HEK293 (cell line): ENCODE results near the gene ARHGEF40.

ENCODE experiments used
- CTCF ChIA-PET: fragments of 350-600 bp; formaldehyde crosslinking; extraction: SDS; loops from one replicate; lab custom pipeline; 2021; ENCODE audit warnings: antibody characterized with exemption; lab: Yijun Ruan, JAX
- POLR2A ChIA-PET: fragments of 300-600 bp; formaldehyde crosslinking; extraction: SDS; loops from one replicate; lab custom pipeline; 2020; ENCODE audit warnings: antibody characterized with exemption, inconsistent platforms; lab: Yijun Ruan, JAX
- H3K27ac ChIP-seq: fragments of 200-500 bp; sonication (Bioruptor generic); 2 replicates; pipeline ENCODE4 v1.5.1; 2014; ENCODE audit warnings: low read depth, low read length, control low read depth, inconsistent platforms; ENCODE audit errors: extremely low read depth
- H3K36me3 ChIP-seq, 2 experiments: fragments of 200-500 bp in 1 of 2; sonication (Bioruptor generic) in 1 of 2; 1 replicate in 1 of 2; 2 replicates in 1 of 2; pipeline ENCODE4 v1.5.1; 2014 to 2017; ENCODE audit warnings: inconsistent platforms in 2 of 2, low read length in 2 of 2; ENCODE audit not compliant: control insufficient read depth in 2 of 2, insufficient read depth in 1 of 2
- H3K4me1 ChIP-seq: fragments of 200-500 bp; sonication (Bioruptor generic); 2 replicates; pipeline ENCODE4 v1.5.1; 2014; ENCODE audit warnings: mild to moderate bottlenecking, low read length, inconsistent platforms; ENCODE audit not compliant: control insufficient read depth, insufficient read depth
- H3K4me3 ChIP-seq: 2 replicates; pipeline ENCODE4 v1.5.1; 2011; ENCODE audit warnings: low read depth, mild to moderate bottlenecking, control low read depth, low read length, moderate library complexity
- H3K9me3 ChIP-seq: fragments of 200-500 bp; sonication (Bioruptor generic); 2 replicates; pipeline ENCODE4 v1.5.1; 2014; ENCODE audit warnings: low read depth, low read length, inconsistent platforms; ENCODE audit not compliant: control insufficient read depth, insufficient read depth
- OVOL3 ChIP-seq: fragments of 450-650 bp; formaldehyde crosslinking; IDR thresholded peaks from 2 replicates; pipeline ENCODE4 v1.5.1; 2016; ENCODE audit warnings: missing biosample characterization, missing genetic modification characterization
- REPIN1 ChIP-seq: fragments of 450-650 bp; formaldehyde crosslinking; IDR thresholded peaks from 2 replicates; pipeline ENCODE4 v1.5.1; 2017; ENCODE audit warnings: missing biosample characterization, missing genetic modification characterization, low read depth
- TCF7L2 ChIP-seq: IDR thresholded peaks from 2 replicates; pipeline ENCODE4 v1.6.1; 2011; ENCODE audit warnings: low read depth, mild to moderate bottlenecking, inconsistent platforms, low read length, moderate library complexity, borderline replicate concordance
- YY1 ChIP-seq: fragments of 450-650 bp; formaldehyde crosslinking; IDR thresholded peaks from 2 replicates; pipeline ENCODE4 v1.5.1; 2018; ENCODE audit warnings: missing biosample characterization, missing genetic modification characterization
- ZNF155 ChIP-seq: fragments of 450-650 bp; formaldehyde crosslinking; IDR thresholded peaks from 2 replicates; pipeline ENCODE4 v1.5.1; 2016; ENCODE audit warnings: missing biosample characterization, missing genetic modification characterization
- ZNF169 ChIP-seq: fragments of 450-650 bp; formaldehyde crosslinking; IDR thresholded peaks from 2 replicates; pipeline ENCODE4 v1.5.1; 2016; ENCODE audit warnings: missing biosample characterization, missing genetic modification characterization
- ZNF202 ChIP-seq: fragments of 450-650 bp; formaldehyde crosslinking; IDR thresholded peaks from 2 replicates; pipeline ENCODE4 v1.5.1; 2016; ENCODE audit warnings: missing biosample characterization, missing genetic modification characterization, borderline replicate concordance
- ZNF239 ChIP-seq: fragments of 450-650 bp; formaldehyde crosslinking; IDR thresholded peaks from 2 replicates; pipeline ENCODE4 v1.5.1; 2016; ENCODE audit warnings: missing biosample characterization, missing genetic modification characterization
- ZNF585B ChIP-seq: fragments of 450-650 bp; formaldehyde crosslinking; IDR thresholded peaks from 2 replicates; pipeline ENCODE4 v1.5.1; 2016; ENCODE audit warnings: missing biosample characterization, missing genetic modification characterization
- ZNF624 ChIP-seq: fragments of 450-650 bp; formaldehyde crosslinking; IDR thresholded peaks from 2 replicates; pipeline ENCODE4 v1.5.1; 2017; ENCODE audit warnings: missing biosample characterization, missing genetic modification characterization
- ZNF654 ChIP-seq: fragments of 450-650 bp; formaldehyde crosslinking; IDR thresholded peaks from 2 replicates; pipeline ENCODE4 v1.5.1; 2016; ENCODE audit warnings: low read depth, missing biosample characterization, missing genetic modification characterization
- ZNF76 ChIP-seq: fragments of 450-650 bp; formaldehyde crosslinking; IDR thresholded peaks from 2 replicates; pipeline ENCODE4; 2016; ENCODE audit warnings: low read depth, missing biosample characterization, missing genetic modification characterization, borderline replicate concordance
- TF ChIP-seq, protein P1 (sequence below): fragments of 450-650 bp; formaldehyde crosslinking; IDR thresholded peaks from 2 replicates; pipeline ENCODE4 v1.5.1; 2016; ENCODE audit warnings: missing biosample characterization, missing genetic modification characterization
- TF ChIP-seq, protein P2 (sequence below): fragments of 450-650 bp; formaldehyde crosslinking; IDR thresholded peaks from 2 replicates; pipeline ENCODE4 v1.5.1; 2016; ENCODE audit warnings: missing biosample characterization, missing genetic modification characterization
- TF ChIP-seq, protein P3 (sequence below): fragments of 450-650 bp; formaldehyde crosslinking; IDR thresholded peaks from 2 replicates; pipeline ENCODE4 v1.5.1; 2017; ENCODE audit warnings: missing biosample characterization, missing genetic modification characterization
- TF ChIP-seq, protein P4 (sequence below): fragments of 450-650 bp; formaldehyde crosslinking; IDR thresholded peaks from 2 replicates; pipeline ENCODE4 v1.5.1; 2016; ENCODE audit warnings: missing biosample characterization, missing genetic modification characterization
- TF ChIP-seq, protein P5 (sequence below): fragments of 450-650 bp; formaldehyde crosslinking; IDR thresholded peaks from 2 replicates; pipeline ENCODE4 v1.5.1; 2016; ENCODE audit warnings: missing biosample characterization, missing genetic modification characterization

Gene ARHGEF40

DNA sequence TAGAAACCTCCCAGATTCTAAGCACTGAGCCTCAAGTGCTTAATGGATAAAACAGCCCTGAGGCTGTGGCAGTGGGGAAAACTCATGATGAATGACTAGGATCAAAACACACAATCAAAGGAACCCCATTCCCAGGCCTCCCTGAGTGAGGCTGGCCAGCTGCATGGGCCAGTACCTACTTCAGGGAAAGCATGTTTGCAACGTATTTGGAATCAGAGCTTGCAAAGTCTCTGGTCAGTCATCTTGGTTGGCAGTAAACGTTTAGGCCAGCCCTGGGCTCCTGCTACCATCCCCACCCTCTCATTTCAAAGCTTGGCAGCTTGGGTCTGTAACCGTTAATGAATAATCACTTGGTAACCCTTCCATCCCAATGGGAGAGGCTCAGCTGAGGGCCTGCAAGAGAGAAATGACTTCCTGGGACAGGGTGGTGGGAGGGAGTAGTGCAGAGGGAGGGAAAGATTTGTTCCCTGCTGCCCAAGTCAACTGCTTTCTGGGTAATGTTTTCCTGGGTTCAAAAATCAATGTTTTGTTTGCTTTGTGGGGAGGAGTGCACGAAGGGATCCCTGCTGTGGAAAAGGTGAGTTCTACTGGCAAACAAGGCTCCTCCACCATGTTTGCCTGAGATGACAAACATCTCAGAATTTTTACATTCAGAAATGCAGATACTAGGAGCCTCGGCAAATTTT lies 14.5 kb upstream of the ARHGEF40 start:
- ChIA-PET POLR2A (no interaction called here), CTCF (interaction anchor here (1.4 to 1.9 kb wide), 4 partner anchors 12 to 41 kb away, joined by 4 to 12 read pairs (median 8); no protein-coding TSS in a partner anchor)
- no peak for TF ChIP-seq ZNF169 (tag by site-specific recombination)
- no peak for TF ChIP-seq OVOL3 (tag by site-specific recombination)
- TF ChIP-seq REPIN1 (tag by site-specific recombination) = no peak
- no peak for TF ChIP-seq ZNF585B
- TF ChIP-seq, protein P1, sequence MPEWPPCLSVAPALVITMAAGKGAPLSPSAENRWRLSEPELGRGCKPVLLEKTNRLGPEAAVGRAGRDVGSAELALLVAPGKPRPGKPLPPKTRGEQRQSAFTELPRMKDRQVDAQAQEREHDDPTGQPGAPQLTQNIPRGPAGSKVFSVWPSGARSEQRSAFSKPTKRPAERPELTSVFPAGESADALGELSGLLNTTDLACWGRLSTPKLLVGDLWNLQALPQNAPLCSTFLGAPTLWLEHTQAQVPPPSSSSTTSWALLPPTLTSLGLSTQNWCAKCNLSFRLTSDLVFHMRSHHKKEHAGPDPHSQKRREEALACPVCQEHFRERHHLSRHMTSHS (tag by site-specific recombination) = no peak
- TF ChIP-seq, protein P2, sequence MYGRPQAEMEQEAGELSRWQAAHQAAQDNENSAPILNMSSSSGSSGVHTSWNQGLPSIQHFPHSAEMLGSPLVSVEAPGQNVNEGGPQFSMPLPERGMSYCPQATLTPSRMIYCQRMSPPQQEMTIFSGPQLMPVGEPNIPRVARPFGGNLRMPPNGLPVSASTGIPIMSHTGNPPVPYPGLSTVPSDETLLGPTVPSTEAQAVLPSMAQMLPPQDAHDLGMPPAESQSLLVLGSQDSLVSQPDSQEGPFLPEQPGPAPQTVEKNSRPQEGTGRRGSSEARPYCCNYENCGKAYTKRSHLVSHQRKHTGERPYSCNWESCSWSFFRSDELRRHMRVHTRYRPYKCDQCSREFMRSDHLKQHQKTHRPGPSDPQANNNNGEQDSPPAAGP (tag by site-specific recombination) = no peak
- TF ChIP-seq ZNF155 (tag by site-specific recombination) = no peak
- TF ChIP-seq, protein P3, sequence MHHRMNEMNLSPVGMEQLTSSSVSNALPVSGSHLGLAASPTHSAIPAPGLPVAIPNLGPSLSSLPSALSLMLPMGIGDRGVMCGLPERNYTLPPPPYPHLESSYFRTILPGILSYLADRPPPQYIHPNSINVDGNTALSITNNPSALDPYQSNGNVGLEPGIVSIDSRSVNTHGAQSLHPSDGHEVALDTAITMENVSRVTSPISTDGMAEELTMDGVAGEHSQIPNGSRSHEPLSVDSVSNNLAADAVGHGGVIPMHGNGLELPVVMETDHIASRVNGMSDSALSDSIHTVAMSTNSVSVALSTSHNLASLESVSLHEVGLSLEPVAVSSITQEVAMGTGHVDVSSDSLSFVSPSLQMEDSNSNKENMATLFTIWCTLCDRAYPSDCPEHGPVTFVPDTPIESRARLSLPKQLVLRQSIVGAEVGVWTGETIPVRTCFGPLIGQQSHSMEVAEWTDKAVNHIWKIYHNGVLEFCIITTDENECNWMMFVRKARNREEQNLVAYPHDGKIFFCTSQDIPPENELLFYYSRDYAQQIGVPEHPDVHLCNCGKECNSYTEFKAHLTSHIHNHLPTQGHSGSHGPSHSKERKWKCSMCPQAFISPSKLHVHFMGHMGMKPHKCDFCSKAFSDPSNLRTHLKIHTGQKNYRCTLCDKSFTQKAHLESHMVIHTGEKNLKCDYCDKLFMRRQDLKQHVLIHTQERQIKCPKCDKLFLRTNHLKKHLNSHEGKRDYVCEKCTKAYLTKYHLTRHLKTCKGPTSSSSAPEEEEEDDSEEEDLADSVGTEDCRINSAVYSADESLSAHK (tag by site-specific recombination) = no peak
- TF ChIP-seq, protein P4, sequence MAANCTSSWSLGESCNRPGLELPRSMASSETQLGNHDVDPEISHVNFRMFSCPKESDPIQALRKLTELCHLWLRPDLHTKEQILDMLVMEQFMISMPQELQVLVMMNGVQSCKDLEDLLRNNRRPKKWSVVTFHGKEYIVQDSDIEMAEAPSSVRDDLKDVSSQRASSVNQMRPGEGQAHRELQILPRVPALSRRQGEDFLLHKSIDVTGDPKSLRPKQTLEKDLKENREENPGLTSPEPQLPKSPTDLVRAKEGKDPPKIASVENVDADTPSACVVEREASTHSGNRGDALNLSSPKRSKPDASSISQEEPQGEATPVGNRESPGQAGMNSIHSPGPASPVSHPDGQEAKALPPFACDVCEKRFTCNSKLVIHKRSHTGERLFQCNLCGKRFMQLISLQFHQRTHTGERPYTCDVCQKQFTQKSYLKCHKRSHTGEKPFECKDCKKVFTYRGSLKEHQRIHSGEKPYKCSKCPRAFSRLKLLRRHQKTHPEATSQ = no peak
- TF ChIP-seq ZNF624 (tag by site-specific recombination) = no peak
- TF ChIP-seq, protein P5, sequence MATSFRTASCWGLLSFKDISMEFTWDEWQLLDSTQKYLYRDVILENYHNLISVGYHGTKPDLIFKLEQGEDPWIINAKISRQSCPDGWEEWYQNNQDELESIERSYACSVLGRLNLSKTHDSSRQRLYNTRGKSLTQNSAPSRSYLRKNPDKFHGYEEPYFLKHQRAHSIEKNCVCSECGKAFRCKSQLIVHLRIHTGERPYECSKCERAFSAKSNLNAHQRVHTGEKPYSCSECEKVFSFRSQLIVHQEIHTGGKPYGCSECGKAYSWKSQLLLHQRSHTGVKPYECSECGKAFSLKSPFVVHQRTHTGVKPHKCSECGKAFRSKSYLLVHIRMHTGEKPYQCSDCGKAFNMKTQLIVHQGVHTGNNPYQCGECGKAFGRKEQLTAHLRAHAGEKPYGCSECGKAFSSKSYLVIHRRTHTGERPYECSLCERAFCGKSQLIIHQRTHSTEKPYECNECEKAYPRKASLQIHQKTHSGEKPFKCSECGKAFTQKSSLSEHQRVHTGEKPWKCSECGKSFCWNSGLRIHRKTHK (tag by site-specific recombination) = no peak
- TF ChIP-seq ZNF202 (tag by site-specific recombination) = no peak
- TF ChIP-seq YY1 (tag by site-specific recombination) = no peak
- no peak for TF ChIP-seq ZNF654 (tag by site-specific recombination)
- TF ChIP-seq ZNF239 (tag by site-specific recombination) = no peak
- no peak for TF ChIP-seq TCF7L2
- no peak for TF ChIP-seq ZNF76 (tag by site-specific recombination)
- H3K9me3 ChIP-seq = no peaks in the 10 kb centered on the region
- no peaks in the 10 kb centered on the region for H3K4me1 ChIP-seq
- H3K36me3 ChIP-seq = no peaks in the 10 kb centered on the region
- H3K4me3 ChIP-seq = no peak overlapping the region
- no peak overlapping the region for H3K27ac ChIP-seq
